GM19455 (cell line): Measurements from ENCODE around the gene MAGIX.
"Not testable (repeated sequence)": the region's sequence is repeated elsewhere in the genome, so short reads cannot be mapped to it uniquely, and the experiment has no call there.

Experiments
- ATAC-seq: cut with Tn5 transposase; IDR thresholded peaks from one replicate; pipeline ENCODE4 v1.9.1; 2021; ENCODE audit not compliant: unreplicated experiment

MAGIX gene

GRCh38 chrX:49157194-49157593 is 5.4 kb upstream of the MAGIX start:
- no peak for ATAC-seq

- ATAC-seq, result no peak
These were observed 1.6 kb upstream of the MAGIX start for GRCh38 chrX:49160908-49161307.

GRCh38 chrX:49161632-49162031 is 926 bp upstream of the MAGIX start:
- no peak for ATAC-seq

DNA sequence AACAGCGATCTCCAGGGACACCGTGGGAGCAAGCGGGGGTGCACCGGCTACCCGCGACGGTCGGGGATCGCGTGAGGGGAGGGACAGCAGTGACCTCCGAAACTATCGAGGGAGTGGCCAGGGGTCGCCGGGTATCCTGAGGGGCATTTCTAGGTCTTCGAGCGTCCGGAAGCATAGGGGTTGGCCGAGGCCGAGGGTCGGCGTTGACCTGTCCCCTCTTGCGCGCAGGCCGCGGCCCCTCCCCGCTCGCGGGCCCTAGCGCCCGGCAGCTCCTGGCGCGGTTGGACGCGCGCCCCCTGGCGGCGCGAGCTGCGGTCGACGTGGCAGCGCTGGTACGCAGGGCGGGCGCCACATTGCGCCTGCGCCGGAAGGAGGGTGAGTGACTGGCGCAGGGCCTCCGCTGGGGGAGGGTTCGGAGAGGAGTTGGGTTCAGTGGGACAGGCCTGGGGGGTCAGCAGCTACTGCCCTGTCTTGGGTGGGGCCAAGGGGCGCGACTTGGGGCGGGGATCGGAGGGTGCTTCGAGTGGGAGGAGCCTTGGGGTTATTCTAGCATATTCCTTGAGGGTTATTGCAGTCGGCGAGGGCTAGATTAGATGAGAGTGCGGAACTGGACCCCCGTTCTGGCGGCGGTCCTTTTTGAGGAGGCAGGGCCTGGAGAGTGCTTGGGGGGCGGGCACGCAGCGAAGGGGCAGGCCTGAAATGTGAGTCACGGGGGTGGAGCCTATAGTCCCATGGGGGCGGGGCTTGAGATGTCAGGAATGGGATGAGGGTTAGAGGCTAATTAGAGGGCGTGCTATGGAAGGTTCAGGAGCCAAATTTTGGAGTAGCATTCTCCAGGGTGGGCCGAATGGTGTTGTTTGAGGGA is 1.2 kb downstream of the MAGIX start:
- no peak for ATAC-seq

- no peak for ATAC-seq
These were observed 2.2 kb downstream of the MAGIX start for GRCh38 chrX:49164589-49165360.

DNA sequence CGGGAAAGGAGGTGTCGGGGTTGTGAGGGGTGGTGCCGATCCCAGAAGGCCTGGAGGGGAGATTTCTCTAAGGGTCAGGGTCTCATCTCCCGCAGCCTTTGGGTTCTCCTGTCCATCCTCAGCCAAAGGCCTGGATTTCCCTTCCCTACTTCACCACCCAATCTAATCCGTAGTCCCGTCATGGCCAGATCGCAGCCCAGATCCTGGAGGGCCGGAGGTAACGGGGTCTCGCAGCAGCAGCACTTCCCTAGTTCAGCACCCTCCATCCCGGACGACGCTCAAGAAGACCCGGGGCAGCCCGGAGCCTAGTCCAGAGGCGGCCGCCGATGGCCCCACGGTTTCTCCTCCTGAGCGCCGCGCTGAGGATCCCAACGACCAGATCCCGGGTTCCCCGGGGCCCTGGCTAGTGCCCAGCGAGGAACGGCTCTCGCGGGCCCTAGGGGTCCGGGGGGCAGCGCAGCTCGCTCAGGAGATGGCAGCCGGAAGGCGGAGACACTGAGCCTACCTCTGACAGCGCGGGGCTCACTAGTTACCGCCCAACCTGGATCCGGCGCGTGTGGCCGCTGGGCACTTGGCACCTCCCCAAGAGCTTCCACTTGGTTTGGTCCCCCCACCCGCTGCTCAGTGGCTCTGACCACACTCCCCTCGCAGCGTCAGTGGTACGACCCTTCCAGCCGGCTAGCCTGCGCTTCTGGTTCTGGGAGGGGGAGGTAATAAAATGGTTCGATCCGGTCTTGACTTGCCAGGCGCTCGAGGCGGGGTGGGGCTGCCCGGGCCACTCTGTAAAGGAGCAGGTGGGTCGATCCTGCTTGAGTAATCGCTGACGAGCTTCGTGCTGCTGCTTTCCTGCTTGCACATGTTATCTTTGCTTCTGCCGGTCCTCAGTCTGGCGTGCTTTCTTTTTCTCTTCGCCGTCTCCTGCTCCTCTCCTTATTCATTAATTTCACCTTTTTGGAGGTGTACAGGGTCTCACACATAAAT is 3.6 kb downstream of the MAGIX start:
- no peak for ATAC-seq

- no peak for ATAC-seq
These were observed 4.6 kb downstream of the MAGIX start for GRCh38 chrX:49166914-49167739.

DNA sequence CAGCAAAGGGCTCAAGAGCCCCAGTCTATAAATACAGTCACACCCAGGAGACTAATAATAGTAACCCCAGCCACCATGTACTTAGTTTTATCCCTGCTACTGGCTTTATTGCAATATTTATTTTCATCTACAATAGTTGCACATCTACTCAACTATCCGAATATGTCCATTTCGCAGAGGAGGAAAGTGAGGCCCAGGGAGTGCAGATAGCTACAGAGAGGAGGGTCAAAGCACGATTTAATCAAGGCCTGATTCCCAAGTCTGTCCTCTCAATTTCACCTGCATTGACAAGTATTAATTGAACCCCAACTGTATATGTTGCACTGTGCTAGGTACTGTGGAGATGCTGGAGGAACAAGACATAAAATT is 5.2 kb downstream of the MAGIX start:
- ATAC-seq, result no peak

- ATAC-seq, result peak; percentile 27
These were observed 9.3 kb downstream of the MAGIX start, which contains the start of gene PLP2 for GRCh38 chrX:49171752-49172279. TSS of gene PLP2 (plus strand) at chrX:49171898. CDS start at chrX:49172001, 103 bp downstream.

- peak; percentile 71 for ATAC-seq
These were observed 9.8 kb downstream of the MAGIX start for GRCh38 chrX:49172280-49172780.

DNA sequence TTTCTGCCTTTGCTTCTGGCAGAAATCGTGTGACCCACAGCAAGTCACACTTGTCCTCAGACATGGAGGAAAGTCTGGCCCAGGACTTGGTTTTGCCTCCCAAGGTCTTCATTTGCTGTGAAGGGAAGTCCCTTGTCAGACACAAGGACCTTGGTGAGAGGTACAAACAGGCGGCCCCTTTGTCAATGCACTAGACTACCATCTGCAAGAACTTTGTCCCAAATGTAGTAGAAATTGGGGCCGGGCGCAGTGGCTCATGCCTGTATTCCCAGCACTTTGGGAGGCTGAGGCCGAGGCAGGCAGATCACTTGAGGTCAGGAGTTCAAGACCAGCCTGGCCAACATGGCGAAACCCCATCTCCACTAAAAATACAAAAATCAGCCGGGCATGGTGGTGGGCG is 11.0 kb downstream of the MAGIX start:
- not testable (repeated sequence) for ATAC-seq

DNA sequence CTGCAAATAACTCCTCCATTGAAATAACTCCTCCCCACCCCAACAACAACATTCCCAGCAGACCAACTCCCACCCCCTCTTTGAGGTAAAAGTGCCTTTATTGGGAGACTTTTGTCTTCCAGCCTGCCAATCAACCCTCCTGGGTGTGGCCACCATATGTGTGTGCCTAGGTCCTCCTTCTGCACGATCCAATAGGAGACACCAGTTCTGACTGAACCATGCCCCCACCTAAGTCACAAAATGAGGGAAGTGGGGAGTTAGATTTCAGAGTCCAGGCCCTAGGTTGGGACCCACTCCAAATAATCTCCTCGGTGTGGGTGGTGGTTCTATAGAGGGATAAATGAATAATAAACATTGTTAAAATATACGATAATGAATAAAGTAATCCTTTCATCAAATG is 12.2 kb downstream of the MAGIX start:
- ATAC-seq, result no peak

DNA sequence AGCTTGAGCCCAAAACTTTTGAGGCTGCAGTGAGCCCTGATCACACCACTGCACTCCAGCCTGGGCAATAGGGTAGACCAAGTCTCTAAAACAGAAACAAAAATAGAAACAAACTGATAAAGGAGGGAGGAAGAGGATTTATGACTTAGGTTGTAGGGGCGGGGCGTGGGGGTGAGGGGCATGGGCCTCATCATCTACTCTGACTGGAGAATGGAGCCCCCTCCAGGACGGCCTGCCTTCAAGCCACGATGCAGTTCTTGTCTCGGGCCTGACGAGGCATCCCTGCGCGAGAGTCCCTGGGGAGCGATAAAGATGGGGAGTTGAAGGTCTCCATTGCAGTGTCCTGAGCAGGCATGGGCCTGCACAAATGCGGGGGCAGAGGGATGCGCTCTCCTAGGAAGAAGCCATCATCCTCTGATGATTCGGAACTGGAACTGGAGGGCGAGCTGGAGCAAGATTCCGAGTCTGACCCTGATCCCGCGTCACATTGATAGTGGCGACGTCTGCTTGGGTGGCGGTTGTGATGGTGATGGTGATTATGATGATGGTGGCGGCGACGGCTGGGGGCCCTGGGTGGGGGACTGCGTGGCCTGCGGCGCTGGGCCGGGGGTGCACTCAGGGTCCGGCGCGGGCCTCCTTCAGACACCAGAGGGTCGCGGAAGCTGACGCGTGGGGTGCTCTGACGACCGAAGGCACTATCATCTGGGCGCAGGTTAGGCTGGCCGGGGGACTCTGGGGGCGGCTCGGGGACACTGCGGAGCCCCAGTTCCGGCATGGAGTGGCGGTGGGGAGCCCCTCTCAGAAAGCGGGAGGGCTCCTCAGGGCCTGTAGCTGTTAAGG is 13.1 kb downstream of the MAGIX start:
- no peak for ATAC-seq

- ATAC-seq, result no peak
These were observed 14.1 kb downstream of the MAGIX start for GRCh38 chrX:49176421-49177326.

DNA sequence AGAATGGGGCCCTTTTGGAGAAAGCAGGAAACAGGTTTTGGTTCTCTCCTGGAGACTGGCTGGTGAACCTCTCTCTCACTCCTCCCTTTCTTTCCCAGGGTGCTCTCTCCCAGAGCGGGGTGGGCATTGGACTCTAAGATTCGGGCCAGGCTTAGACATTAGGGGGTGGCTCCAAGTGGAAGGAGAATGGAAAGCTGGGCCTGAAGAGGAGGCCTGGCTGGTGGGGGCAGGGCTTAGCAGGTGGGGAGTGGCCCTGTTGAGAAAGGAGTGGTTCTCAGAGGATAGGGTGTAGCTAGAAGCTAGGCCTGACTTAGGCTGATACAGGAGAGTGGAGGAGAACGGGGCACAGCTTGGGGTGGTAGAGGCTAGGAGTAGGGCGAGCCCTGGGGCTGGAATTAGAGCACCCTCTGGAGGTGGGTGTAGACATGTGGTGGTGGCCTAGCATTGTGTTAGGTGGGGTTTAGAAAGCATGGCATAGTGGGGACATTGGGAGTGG is 14.8 kb downstream of the MAGIX start:
- no peak for ATAC-seq

DNA sequence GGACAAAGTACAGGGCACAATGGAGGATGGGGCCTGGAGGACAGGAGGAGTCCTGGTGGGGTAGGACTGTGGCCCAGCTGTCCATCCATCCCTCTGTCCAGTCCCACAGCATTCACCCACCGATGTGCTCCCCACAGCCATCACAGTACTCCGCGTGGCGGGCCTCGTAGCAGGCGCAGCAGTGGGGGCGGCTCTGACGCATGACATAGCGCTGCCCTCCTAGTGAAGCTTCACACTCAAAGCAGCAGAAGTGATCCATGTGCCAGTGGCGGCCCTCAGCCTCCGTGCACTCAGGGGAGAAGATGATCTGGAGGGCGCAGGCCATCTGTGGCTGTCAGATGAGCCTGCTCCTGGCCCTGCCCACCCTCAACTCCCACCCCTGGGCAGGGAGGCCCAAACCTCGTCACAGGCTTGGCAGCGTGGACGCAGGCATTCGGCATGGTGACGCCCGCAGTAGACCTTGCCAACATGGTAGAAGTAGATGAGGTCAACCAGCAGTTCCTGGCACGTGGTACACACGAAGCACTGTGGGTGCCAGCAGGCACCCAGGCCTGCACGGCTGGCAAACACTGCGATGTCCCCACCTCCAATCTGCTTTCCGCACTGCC is 15.4 kb downstream of the MAGIX start:
- ATAC-seq, result no peak

GRCh38 chrX:49178537-49178936 is 16.0 kb downstream of the MAGIX start:
- no peak for ATAC-seq
